Measurements from ENCODE around the gene RAI1.

RAI1 gene

DNA sequence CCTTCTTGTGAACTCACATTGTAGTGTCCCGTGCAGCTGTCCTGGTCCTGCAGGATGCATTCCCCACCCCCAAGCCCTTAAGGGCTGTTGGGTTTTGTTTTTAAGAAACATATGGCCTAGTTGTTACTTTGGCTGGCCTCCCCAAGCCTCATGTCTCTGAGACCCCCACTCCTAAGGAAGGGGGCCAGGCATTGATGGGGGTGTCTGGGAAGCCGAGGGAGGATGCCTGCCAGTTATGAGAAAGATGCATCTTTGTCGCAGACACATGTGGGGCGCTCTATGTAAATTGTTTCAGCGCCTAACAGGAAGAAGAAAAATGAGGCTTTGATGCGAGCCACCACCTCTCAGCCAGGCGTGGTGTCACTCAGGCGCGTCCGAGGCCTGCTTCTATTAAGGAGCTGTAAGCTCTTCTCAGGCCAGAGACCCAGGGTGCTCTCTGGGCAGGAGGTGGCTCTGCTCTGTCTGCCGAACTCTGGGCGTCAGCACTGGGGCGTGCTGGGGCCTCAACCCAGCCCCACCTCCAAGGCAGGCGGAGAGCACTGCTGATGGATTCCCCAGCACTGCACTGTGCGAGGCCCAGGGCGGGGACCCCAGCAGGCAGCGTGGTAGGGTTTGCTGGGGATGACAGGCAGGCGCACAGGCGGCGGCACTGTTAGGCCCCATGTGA is 85.0 kb downstream of the RAI1 start:
- H3K4me3 ChIP-seq (replicated peaks; ENCODE audit: low read depth, low read length): no peak overlapping the region
- TF ChIP-seq, protein P1, sequence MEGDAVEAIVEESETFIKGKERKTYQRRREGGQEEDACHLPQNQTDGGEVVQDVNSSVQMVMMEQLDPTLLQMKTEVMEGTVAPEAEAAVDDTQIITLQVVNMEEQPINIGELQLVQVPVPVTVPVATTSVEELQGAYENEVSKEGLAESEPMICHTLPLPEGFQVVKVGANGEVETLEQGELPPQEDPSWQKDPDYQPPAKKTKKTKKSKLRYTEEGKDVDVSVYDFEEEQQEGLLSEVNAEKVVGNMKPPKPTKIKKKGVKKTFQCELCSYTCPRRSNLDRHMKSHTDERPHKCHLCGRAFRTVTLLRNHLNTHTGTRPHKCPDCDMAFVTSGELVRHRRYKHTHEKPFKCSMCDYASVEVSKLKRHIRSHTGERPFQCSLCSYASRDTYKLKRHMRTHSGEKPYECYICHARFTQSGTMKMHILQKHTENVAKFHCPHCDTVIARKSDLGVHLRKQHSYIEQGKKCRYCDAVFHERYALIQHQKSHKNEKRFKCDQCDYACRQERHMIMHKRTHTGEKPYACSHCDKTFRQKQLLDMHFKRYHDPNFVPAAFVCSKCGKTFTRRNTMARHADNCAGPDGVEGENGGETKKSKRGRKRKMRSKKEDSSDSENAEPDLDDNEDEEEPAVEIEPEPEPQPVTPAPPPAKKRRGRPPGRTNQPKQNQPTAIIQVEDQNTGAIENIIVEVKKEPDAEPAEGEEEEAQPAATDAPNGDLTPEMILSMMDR (IDR thresholded peaks at IDR 0.05; ENCODE audit: low read length, missing control alignments): no peak
- no peak for DNase-seq (ENCODE audit: low read depth)

- no peak for DNase-seq (ENCODE audit: low read depth)
- TF ChIP-seq, protein P1 (IDR thresholded peaks at IDR 0.05; ENCODE audit: low read length, missing control alignments): no peak
- H3K4me3 ChIP-seq (replicated peaks; ENCODE audit: low read depth, low read length): no peak overlapping the region
These were observed 85.5 kb downstream of the RAI1 start for GRCh38 chr17:17766744-17767120.

DNA sequence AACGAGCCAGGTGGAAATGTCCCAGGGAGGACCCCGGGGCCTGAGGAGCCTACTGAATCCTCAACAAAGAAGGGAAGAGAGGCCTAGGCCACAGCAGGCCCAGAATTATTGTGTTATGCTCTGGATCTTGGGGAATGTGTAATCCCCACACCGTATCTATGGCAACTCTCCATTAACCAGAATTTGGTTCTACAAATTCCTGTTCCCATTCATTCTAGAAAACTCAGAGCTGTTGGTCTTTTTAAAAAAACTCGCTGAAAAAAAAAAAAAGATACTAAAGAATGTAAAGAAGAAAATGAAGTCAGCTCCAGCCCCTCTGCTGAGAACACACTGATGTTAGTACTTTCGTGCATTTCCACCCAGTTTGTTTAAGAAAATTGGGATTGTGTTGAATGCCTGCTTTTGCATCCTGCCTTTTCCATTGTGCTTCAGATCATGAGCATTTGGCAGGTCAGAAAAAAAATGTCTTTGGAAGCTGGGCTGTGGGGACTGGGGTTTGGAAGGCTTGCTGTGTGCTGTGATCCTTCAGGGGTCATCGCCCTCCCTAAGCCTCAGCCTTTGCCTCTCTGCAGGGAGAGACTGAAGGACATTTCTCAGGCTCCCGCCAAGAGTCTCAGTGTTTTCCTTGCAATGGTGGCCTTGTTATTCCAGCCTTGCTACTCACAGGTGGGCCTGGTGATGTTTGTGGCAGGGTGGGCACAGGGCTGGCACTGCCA is 86.1 kb downstream of the RAI1 start:
- DNase-seq (ENCODE audit: low read depth): no peak
- TF ChIP-seq, protein P1 (IDR thresholded peaks at IDR 0.05; ENCODE audit: low read length, missing control alignments): no peak
- H3K4me3 ChIP-seq (replicated peaks; ENCODE audit: low read depth, low read length): no peak overlapping the region

DNA sequence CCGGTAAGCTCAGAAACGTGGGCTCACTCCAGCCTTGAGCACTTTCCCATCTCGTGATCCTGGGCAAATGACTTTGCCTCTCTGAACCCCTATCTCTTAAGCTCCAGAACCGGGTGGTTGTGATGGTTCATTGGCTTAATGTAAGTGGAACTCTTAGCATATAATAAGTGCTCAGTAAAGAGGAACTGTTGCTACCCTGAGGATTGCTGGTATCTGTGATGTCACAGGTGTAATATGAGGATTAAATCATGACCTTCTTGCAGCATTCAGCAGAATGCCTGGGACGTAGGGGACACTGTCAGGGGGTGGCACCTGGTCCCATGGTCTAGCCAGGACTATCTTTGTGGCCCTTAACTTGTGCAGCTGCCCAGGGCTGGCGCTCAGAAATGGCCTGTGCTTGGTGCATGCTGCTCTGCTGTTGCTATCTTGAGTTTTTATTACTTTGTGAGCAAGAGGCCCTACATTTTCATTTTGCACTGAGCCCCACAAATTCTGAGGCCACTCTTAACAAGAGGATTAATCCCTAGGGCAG is 86.7 kb downstream of the RAI1 start:
- TF ChIP-seq, protein P1 (IDR thresholded peaks at IDR 0.05; ENCODE audit: low read length, missing control alignments): no peak
- H3K4me3 ChIP-seq (replicated peaks; ENCODE audit: low read depth, low read length): no peak overlapping the region
- no peak for DNase-seq (ENCODE audit: low read depth)

DNA sequence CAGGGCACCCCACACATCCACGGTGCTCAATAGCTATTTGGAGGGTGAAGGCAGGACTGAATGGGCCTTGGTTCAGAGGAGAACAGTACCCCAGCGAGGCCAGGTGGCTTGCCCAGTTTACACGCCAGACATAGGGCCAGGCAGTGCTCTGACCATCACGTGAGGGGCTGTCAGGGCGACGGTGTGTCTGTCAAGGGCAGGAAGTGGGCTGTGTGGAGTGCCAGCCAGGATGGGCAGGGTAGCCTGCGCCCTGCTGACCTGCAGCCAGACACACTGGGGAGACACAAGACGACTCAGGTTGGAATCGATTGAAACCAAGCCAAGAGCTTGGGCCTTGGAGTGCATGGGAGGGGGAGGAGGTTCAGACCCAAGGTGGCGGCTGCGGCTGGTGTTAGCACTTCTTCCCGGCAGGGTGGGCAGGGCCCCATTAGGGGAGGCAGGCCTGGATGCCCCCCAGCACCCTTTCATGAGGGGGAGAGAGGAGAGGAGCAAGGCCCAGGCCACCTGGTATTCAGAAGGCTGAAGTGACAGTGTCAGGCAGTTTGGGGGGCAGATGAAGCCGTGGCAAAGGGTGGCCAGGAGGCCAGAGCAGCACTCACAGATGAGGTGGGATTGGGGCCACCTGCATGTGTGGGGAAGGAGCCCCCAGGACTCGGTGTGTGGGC is 87.3 kb downstream of the RAI1 start:
- H3K4me3 ChIP-seq (replicated peaks; ENCODE audit: low read depth, low read length): no peak overlapping the region
- TF ChIP-seq, protein P1 (IDR thresholded peaks at IDR 0.05; ENCODE audit: low read length, missing control alignments): no peak
- no peak for DNase-seq (ENCODE audit: low read depth)

DNA sequence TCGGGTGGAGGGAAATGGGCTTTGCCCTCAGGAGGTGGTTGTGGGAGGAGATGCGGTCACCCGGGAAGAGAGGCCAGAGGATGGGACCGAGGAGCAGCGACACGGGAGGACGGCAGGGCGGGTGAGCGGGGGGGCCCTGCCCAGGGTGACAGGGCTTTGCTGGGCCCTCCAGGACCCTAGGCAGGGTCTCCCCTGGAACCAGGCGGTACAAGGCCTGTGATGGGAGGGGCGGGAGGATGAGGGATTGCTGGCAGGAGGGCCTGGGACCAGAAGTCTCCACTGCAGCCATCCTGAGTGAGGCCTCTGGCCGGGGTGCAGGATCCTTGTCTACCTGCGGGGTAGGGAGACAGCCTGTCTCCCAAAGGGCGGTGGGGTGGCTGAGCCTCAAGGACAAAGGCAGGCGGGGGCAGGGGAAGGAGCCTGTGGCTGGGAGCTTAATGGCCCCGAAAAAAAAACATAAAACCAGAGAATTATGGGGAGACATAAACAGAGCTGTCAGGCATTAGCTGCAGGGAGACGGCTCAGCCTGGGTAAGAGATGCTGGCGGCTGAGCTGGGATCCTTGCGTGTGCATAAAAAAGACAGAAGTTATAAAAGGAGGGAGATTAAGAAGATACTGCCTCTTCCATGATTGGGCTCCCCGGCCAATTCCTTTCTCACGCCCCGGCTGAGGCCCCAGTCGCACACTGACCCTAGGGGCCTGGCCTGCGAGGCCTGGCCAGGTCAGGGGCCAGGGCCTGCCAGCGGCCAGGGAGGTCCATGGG is 88.8 kb downstream of the RAI1 start:
- DNase-seq (ENCODE audit: low read depth): no peak
- TF ChIP-seq, protein P1 (IDR thresholded peaks at IDR 0.05; ENCODE audit: low read length, missing control alignments): no peak
- no peak overlapping the region for H3K4me3 ChIP-seq (replicated peaks; ENCODE audit: low read depth, low read length)
